ENCODE measurements around the gene RAB22A. TPM values are rescaled to one million over a fixed set of nuclear protein-coding genes. Genes with fewer than 3 reads are reported as not detected.

RAB22A gene
- total and polyA plus RNA-seq, 9 of the 15 experiments (the other 6 are each of a cell fraction or from before 2014, with no cell fraction given), result 1.1 to 8.0 (median 6.7) TPM

DNA sequence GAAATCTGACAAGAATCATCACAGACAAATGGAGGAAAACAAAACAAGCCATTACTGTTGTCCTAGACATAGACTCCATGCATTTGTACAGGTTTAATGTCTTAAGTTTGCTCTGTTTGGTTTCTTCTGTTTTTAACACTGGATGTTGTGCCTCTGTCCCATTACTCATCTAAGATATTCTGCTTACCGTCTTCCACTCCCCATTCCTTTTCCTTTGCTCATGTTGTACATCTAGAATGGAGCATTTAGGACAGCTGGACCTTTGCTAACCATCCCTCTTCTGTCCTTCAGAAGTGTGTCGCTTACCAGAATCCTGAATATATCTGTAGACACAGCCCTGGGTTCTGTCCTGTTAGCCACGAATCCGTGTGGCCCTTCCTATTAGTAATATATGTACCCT is 35.2 kb downstream of the RAB22A start (continued):
- TF ChIP-seq, protein P1, sequence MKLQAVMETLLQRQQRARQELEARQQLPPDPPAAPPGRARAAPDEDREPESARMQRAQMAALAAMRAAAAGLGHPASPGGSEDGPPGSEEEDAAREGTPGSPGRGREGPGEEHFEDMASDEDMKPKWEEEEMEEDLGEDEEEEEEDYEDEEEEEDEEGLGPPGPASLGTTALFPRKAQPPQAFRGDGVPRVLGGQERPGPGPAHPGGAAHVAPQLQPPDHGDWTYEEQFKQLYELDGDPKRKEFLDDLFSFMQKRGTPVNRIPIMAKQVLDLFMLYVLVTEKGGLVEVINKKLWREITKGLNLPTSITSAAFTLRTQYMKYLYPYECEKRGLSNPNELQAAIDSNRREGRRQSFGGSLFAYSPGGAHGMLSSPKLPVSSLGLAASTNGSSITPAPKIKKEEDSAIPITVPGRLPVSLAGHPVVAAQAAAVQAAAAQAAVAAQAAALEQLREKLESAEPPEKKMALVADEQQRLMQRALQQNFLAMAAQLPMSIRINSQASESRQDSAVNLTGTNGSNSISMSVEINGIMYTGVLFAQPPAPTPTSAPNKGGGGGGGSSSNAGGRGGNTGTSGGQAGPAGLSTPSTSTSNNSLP (IDR thresholded peaks at IDR 0.05; ENCODE audit: borderline replicate concordance, low read depth, low read length), result no peak
- no peak for TF ChIP-seq RUNX1 (IDR thresholded peaks at IDR 0.05; ENCODE audit: low read depth)
- TF ChIP-seq PCBP2 (IDR thresholded peaks at IDR 0.05; ENCODE audit: low read depth, low read length, poor library complexity, severe bottlenecking), result no peak
- TF ChIP-seq CHCHD3 (CRISPR knock-in tag; IDR thresholded peaks at IDR 0.05), result no peak
- no peak for TF ChIP-seq TAF15 (IDR thresholded peaks at IDR 0.05; ENCODE audit: low read depth, low read length)
- TF ChIP-seq FOXJ2 (tag; IDR thresholded peaks at IDR 0.05), result no peak
- TF ChIP-seq ZNF507 (tag; conservative IDR thresholded peaks at IDR 0.05), result no peak
- TF ChIP-seq SUPT5H (IDR thresholded peaks at IDR 0.05), result no peak

DNA sequence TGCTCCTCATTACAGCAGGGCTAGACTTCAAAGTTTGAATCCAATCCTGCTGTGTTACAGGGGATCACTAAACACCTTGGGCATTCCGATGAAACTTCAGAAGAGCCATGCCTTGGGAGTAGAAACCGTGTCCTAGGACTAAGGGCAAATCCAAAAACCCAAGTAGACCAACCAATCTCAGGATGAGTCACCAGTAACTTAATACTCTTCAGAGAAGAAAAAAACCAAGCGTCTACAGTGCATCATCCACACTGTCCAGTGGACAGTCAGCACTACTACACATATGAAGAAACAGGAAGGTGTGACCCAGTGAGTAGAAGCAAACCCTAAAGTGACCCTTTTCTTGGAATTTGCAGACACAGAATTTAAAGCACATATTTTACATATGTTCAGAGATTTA is 40.1 kb downstream of the RAB22A start:
- no peaks in the 10 kb centered on the region for H4K20me1 ChIP-seq (replicated peaks; ENCODE audit: control insufficient read depth, insufficient read depth, low read length)
- no peaks in the 10 kb centered on the region for H3K4me1 ChIP-seq (replicated peaks in 1 of 2; ENCODE audit: control insufficient read depth in 2 of 2, insufficient read depth in 2 of 2, low read length in 2 of 2)
- peaks cover 45% of the 10 kb centered on the region for H3K36me3 ChIP-seq (ENCODE audit: control insufficient read depth, insufficient read depth, low read length)
- ATAC-seq, result peak; percentile 66
- TF ChIP-seq, protein P2, sequence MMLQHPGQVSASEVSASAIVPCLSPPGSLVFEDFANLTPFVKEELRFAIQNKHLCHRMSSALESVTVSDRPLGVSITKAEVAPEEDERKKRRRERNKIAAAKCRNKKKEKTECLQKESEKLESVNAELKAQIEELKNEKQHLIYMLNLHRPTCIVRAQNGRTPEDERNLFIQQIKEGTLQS (IDR thresholded peaks at IDR 0.05), result peak; percentile 56
- TF ChIP-seq, protein P2 (CRISPR knock-in tag; conservative IDR thresholded peaks at IDR 0.05), result no peak
- TF ChIP-seq GTF2E2 (tag; IDR thresholded peaks at IDR 0.05) (no peak), ZNF384 (IDR thresholded peaks at IDR 0.05; ENCODE audit: low read depth, low read length) (peak; percentile 63), FOSL1 (tag; conservative IDR thresholded peaks at IDR 0.05) (peak; percentile 43; the same call in 1 of the 2 replicates), JUND (IDR thresholded peaks at IDR 0.05; ENCODE audit: borderline replicate concordance, low read depth, low read length) (no peak), JUND (tag; IDR thresholded peaks at IDR 0.05; ENCODE audit: borderline replicate concordance, low read depth, low read length) (0 out of 3 replicates have a peak, but pooled peaks have one; percentile 23)
- no peaks in the 10 kb centered on the region for H3K9me3 ChIP-seq (replicated peaks; ENCODE audit: control insufficient read depth, insufficient read depth, low read depth, low read length)
- no peak overlapping the region for H3K27ac ChIP-seq (ENCODE audit: extremely low read depth, low read depth, low read length)
- intact Hi-C loops (cut with micrococcal nuclease) (no loop called here), in situ Hi-C loops (cut with MboI) (no loop called here)
- POLR2A ChIA-PET, result interaction anchor here (1.2 kb wide), 1 partner anchor 10 kb away, joined by 3 read pairs; no protein-coding TSS in a partner anchor
- H3K79me2 ChIP-seq (ENCODE audit: control insufficient read depth, insufficient read depth, low read length), result no peaks in the 10 kb centered on the region
- CTCF ChIA-PET (ENCODE audit: low intra/inter-chr PET ratio), result no interaction called here
- H3K9ac ChIP-seq (ENCODE audit: insufficient read depth in 1 of 2, low read depth in 2 of 2, low read length in 2 of 2), result no peak overlapping the region
- BruUV-seq (replicated peaks), result no TSS peak
- DNase-seq (ENCODE audit: extremely low read depth in 1 of 4, low spot score in 3 of 4), result no peak
- no peaks in the 10 kb centered on the region for H3K9me1 ChIP-seq (ENCODE audit: control insufficient read depth, insufficient read depth, low read length)
- no peak overlapping the region for H2AFZ ChIP-seq (ENCODE audit: low read depth, low read length)
- H3K27me3 ChIP-seq (ENCODE audit: control insufficient read depth in 2 of 2, insufficient read depth in 2 of 2, low read length in 2 of 2), result no peaks in the 10 kb centered on the region
- 46% methylated on average over 3 of the region's 3 CpGs for WGBS (ENCODE audit: insufficient coverage, low coverage, missing lambda C conversion rate)
- no peak for FAIRE-seq
- no peak overlapping the region for H3K4me3 ChIP-seq
- H3K4me2 ChIP-seq (ENCODE audit: insufficient read depth, low read length), result no peak overlapping the region
